HepG2 (cell line): ENCODE data around the gene RFX6. TPM values are rescaled to one million over a fixed set of nuclear protein-coding genes. Genes with fewer than 3 reads are reported as not detected.

Experiments
- CBFB ChIP-seq: sonication (generic); formaldehyde crosslinking; IDR thresholded peaks from 2 replicates; pipeline ENCODE4 v1.4.0; 2020; ENCODE audit warnings: missing genetic modification reagents
- HNRNPK ChIP-seq: fragments of 200-400 bp; formaldehyde crosslinking; IDR thresholded peaks from 2 replicates; pipeline ENCODE4 v1.6.1; 2018; ENCODE audit warnings: low read length, low read depth, moderate library complexity, mild to moderate bottlenecking; ENCODE audit not compliant: poor library complexity, severe bottlenecking
- MTA3 ChIP-seq: sonication (generic); formaldehyde crosslinking; IDR thresholded peaks from 2 replicates; pipeline ENCODE4 v1.4.0; 2020; ENCODE audit warnings: missing genetic modification reagents
- NPAS2 ChIP-seq: sonication (generic); formaldehyde crosslinking; IDR thresholded peaks from 2 replicates; pipeline ENCODE4 v1.8.0; 2022; ENCODE audit warnings: mild to moderate bottlenecking, missing genetic modification reagents, borderline replicate concordance
- ZNF282 ChIP-seq: fragments of 450-650 bp; IDR thresholded peaks from 2 replicates; pipeline ENCODE4 v1.6.1; 2018; ENCODE audit not compliant: partially characterized antibody
- ZNF350 ChIP-seq: sonication (generic); formaldehyde crosslinking; IDR thresholded peaks from 2 replicates; pipeline ENCODE4 v1.4.0; 2020; ENCODE audit warnings: mild to moderate bottlenecking, low read depth, missing genetic modification reagents, borderline replicate concordance
- ZNF788 ChIP-seq: sonication (generic); formaldehyde crosslinking; IDR thresholded peaks from 2 replicates; pipeline ENCODE4 v1.5.0; 2020; ENCODE audit warnings: mild to moderate bottlenecking, missing genetic modification reagents, borderline replicate concordance
- ZSCAN9 ChIP-seq: IDR thresholded peaks from 2 replicates; pipeline ENCODE4 v1.6.1; 2016; ENCODE audit warnings: borderline replicate concordance
- polyA plus RNA-seq, 8 experiments: library from polyadenylated mRNA; depleted of rRNA in 3 of 8; stranded (reverse) in 7 of 8; unstranded in 1 of 8; fragments of >200 nt; fragmentation: Illumina TruSeq in 4 of 8; extraction: Trizol in 4 of 8; gene quantifications; 2 replicates each; pipeline versions ENCODE4 v1.2.1 to v1.2.3, GENCODE V29; 2011 to 2016; ENCODE audit warnings: low read depth in 4 of 8, missing spikeins in 1 of 8, mixed read lengths in 1 of 8; ENCODE audit not compliant: insufficient read depth in 1 of 8
- total RNA-seq, 5 experiments: library from RNA; depleted of rRNA; stranded (reverse); fragments of >200 nt; fragmentation: Illumina TruSeq; extraction: Trizol; gene quantifications; 2 replicates each; pipeline ENCODE4 v1.2.3, GENCODE V29; 2016; ENCODE audit warnings: low read depth in 1 of 5
- TF ChIP-seq, protein P1 (sequence below): sonication (generic); formaldehyde crosslinking; IDR thresholded peaks from 2 replicates; pipeline ENCODE4 v1.8.0; 2022; ENCODE audit warnings: missing genetic modification reagents, mild to moderate bottlenecking, borderline replicate concordance
- TF ChIP-seq, protein P2 (sequence below): sonication (generic); formaldehyde crosslinking; IDR thresholded peaks from 2 replicates; pipeline ENCODE4 v1.9.0; 2021; ENCODE audit warnings: mild to moderate bottlenecking, missing genetic modification reagents

Gene RFX6
- total and polyA plus RNA-seq, 2 of the 13 experiments (the other 11 are each of a cell fraction or from before 2014, with no cell fraction given), result 0.04 TPM; not detected in 1

DNA sequence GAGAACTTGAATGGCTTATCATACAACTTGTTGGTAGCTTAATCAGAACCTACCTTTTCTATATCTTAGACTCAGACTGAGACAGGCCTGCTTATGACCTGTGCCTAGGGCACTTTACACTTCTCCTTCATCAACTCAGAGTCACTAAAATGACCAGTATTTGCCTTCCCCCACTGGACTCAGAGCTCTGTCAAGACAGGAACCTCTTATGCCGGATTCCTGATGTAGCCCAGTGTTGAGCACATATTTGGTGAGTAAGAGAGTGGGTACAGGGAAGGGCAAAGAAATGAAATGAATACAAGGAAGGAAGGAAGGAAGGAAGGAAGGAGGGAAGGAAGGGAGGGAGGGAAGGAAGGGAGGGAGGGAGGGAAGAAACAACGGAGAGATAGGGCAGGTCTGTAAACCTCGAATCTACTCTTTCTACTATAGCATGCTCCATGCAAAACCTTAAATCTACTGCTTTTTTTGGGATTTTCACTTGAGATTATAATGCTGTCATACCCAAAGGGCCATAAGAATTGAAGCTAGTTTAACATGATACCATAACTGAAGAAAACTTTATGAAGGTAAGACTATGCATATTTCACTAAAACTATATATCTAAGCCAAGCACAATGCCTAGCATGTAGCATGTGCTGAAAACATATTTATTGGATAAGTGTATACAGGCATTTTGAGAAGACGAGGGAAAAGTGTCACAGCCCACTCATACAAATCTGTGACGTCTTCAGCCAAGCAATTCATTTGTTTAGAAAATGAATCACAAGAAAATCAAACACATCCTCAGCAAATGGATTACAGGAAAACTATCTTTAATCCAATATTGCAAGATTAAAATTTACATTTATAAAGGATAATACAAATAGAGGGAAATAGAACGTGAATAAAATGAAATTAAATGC is 89.9 kb downstream of the RFX6 start (continued):
- TF ChIP-seq, protein P1, sequence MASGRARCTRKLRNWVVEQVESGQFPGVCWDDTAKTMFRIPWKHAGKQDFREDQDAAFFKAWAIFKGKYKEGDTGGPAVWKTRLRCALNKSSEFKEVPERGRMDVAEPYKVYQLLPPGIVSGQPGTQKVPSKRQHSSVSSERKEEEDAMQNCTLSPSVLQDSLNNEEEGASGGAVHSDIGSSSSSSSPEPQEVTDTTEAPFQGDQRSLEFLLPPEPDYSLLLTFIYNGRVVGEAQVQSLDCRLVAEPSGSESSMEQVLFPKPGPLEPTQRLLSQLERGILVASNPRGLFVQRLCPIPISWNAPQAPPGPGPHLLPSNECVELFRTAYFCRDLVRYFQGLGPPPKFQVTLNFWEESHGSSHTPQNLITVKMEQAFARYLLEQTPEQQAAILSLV (CRISPR knock-in tag), result no peak
- TF ChIP-seq ZNF282 (no peak), CBFB (CRISPR knock-in tag) (no peak), ZNF350 (CRISPR knock-in tag) (no peak), MTA3 (CRISPR knock-in tag) (no peak), ZNF788 (no peak), NPAS2 (CRISPR knock-in tag) (no peak), HNRNPK (peak; percentile 68), ZSCAN9 (CRISPR knock-in tag) (no peak)
- TF ChIP-seq, protein P2, sequence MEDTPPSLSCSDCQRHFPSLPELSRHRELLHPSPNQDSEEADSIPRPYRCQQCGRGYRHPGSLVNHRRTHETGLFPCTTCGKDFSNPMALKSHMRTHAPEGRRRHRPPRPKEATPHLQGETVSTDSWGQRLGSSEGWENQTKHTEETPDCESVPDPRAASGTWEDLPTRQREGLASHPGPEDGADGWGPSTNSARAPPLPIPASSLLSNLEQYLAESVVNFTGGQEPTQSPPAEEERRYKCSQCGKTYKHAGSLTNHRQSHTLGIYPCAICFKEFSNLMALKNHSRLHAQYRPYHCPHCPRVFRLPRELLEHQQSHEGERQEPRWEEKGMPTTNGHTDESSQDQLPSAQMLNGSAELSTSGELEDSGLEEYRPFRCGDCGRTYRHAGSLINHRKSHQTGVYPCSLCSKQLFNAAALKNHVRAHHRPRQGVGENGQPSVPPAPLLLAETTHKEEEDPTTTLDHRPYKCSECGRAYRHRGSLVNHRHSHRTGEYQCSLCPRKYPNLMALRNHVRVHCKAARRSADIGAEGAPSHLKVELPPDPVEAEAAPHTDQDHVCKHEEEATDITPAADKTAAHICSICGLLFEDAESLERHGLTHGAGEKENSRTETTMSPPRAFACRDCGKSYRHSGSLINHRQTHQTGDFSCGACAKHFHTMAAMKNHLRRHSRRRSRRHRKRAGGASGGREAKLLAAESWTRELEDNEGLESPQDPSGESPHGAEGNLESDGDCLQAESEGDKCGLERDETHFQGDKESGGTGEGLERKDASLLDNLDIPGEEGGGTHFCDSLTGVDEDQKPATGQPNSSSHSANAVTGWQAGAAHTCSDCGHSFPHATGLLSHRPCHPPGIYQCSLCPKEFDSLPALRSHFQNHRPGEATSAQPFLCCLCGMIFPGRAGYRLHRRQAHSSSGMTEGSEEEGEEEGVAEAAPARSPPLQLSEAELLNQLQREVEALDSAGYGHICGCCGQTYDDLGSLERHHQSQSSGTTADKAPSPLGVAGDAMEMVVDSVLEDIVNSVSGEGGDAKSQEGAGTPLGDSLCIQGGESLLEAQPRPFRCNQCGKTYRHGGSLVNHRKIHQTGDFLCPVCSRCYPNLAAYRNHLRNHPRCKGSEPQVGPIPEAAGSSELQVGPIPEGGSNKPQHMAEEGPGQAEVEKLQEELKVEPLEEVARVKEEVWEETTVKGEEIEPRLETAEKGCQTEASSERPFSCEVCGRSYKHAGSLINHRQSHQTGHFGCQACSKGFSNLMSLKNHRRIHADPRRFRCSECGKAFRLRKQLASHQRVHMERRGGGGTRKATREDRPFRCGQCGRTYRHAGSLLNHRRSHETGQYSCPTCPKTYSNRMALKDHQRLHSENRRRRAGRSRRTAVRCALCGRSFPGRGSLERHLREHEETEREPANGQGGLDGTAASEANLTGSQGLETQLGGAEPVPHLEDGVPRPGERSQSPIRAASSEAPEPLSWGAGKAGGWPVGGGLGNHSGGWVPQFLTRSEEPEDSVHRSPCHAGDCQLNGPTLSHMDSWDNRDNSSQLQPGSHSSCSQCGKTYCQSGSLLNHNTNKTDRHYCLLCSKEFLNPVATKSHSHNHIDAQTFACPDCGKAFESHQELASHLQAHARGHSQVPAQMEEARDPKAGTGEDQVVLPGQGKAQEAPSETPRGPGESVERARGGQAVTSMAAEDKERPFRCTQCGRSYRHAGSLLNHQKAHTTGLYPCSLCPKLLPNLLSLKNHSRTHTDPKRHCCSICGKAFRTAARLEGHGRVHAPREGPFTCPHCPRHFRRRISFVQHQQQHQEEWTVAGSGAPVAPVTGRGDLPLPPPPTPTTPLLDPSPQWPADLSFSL (CRISPR knock-in tag), result no peak
